ENCODE data around the gene RSRP1.

RSRP1 gene

DNA sequence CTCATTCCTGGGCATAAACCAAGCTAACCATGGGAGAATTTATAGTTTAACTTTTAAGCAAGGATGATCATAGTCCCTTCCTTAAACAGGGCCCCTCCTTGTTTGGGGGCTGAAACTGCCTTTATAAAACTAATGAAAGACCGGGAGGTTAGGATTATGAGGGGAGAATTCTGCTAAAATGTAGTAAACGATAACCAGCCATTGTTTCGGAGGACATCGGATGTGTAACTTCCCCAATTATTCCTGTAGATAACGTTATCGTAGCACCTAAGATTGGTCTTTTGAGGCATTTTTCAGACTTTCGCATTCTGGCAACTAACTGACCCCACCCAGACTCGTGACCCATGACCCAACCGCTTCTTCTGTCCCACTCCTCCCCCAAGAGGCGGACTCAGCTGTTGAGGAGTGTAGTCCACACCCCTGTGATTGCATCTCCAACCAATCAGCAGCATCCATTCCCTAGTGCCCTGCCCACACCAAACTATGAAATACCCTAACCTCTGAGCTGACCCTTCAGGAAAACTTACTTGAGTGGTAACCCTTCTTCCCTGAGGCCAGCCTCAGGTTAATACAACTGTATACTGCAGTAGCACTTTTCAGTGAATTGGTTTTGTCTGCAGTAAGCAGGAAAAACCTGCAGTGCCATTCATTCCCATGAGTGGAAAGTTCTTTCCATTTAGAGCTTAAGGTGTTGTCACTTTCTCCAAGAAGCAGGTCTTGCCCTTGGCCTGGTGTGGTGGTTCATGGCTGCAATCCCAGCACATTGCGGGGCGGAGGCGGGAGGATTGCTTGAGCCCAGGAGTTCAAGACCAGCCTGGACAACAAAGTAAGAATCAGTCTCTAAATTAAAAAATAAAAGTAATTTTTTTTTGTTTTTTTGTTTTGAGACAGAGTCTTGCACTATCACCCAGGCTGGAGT lies 14.1 kb downstream of the RSRP1 start:
- TF ChIP-seq, protein P1, sequence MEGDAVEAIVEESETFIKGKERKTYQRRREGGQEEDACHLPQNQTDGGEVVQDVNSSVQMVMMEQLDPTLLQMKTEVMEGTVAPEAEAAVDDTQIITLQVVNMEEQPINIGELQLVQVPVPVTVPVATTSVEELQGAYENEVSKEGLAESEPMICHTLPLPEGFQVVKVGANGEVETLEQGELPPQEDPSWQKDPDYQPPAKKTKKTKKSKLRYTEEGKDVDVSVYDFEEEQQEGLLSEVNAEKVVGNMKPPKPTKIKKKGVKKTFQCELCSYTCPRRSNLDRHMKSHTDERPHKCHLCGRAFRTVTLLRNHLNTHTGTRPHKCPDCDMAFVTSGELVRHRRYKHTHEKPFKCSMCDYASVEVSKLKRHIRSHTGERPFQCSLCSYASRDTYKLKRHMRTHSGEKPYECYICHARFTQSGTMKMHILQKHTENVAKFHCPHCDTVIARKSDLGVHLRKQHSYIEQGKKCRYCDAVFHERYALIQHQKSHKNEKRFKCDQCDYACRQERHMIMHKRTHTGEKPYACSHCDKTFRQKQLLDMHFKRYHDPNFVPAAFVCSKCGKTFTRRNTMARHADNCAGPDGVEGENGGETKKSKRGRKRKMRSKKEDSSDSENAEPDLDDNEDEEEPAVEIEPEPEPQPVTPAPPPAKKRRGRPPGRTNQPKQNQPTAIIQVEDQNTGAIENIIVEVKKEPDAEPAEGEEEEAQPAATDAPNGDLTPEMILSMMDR (conservative IDR thresholded peaks at IDR 0.05): no peak
- peak overlapping the region; percentile 93 for H3K27ac ChIP-seq

DNA sequence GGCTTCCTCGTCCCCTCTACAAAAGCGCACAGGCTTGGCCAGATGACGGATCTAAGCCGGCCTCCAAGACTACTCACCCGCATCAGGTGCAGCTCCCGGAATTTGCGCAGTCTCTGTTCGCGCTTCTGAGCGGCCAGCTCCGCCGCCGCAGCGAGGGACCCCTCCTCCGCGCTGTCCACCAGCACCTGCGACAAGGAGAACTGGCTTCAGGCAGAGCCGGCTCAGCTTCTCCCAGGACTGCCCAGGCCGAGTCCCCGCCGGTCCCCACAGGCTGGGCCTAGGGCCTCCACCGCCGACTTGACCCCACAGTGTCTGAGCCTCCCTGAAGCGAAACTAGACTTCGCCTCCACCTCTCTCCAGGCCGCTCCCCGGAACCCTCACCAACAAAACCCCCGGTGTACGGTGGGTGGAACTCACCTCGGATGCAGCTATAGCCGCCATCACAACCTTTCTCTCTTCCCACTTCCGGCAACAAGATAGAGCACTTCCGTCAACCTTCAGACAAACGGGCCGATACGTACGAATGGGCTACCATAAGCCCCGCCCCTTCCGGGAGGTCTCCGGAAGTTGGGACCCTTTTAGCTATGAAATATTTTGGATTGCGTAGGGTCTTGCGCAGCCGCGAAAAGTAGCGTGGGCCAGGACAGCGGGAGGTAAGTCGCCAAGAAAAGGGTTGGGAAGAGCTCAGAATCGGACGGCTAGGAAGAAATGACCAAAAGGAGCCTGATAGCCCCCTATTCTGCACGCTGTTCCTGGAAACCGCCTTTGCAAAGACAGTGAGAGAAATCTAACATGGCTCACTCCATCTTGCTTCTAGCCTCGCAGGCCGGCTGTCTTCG lies 15.0 kb downstream of the RSRP1 start, which contains the start of gene SYF2:
SYF2 (minus strand) TSS at position 476 of the 839 bp plus-strand sequence; CDS start at position 441, 35 bp downstream.
- TF ChIP-seq, protein P1 (conservative IDR thresholded peaks at IDR 0.05): no peak

DNA sequence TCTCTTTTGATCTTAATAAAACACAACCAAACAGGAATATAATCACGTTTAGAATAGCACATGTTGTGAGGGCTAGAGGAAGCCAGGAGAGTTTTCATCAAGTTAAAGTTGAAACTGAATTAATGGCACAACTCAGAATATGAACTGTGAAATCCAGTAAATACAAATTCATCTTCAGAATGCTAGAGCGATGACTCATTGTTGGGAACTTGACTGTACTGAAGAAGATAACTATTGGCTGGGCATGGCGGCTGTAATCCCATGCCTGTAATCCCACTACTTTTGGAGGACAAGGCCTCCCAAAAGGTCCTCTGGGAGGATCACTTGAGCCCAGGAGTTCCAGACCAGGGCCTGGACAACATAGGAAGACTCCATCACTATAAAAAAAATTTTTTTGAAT lies 23.8 kb downstream of the RSRP1 start:
- no peak overlapping the region for H3K27ac ChIP-seq
- TF ChIP-seq, protein P1 (conservative IDR thresholded peaks at IDR 0.05): no peak

More for the DNA sequence above, 15.0 kb downstream of the RSRP1 start, which contains the start of gene SYF2:
- peak within 1 kb of the TSS; percentile 93 for H3K27ac ChIP-seq

DNA sequence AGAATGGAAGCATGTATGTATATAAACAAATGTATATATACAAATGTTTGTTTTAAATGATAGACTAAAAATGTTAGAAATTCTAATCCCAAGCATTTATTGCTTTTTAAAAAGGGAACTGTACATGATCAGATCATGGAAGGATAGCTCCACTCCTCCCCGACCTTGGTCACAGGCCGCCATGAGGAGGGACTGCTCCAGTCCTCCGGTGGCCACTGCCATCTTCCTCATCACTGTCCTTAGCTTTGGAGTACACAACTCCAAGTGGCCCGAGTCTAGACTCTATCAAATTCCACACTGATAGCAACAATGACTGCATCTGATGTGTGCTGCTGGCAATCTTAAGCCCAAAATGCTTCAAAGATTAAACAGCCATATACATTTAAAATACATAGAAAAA lies 24.6 kb downstream of the RSRP1 start:
- H3K27ac ChIP-seq: no peak overlapping the region
- TF ChIP-seq, protein P1 (conservative IDR thresholded peaks at IDR 0.05): no peak

DNA sequence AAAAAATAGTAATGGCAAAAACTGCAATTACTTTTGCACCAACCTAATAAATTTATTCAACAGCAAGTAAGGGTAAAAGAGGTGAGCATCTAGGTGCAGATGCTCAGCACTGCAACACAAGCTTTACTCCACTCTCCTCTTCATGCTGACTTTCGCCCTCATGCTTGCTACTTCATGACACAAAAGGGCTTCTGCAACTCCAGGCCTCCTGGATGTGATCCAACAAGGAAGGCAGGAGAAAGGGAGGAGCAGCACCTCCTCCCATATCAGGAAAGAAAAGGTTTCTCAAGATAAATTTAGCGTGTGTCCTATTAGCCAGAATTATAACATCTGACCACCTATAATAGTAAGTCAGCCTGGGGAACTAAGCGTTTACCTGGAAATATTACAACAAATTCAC lies 26.6 kb downstream of the RSRP1 start:
- H3K27ac ChIP-seq: no peak overlapping the region
- TF ChIP-seq, protein P1 (conservative IDR thresholded peaks at IDR 0.05): no peak

DNA sequence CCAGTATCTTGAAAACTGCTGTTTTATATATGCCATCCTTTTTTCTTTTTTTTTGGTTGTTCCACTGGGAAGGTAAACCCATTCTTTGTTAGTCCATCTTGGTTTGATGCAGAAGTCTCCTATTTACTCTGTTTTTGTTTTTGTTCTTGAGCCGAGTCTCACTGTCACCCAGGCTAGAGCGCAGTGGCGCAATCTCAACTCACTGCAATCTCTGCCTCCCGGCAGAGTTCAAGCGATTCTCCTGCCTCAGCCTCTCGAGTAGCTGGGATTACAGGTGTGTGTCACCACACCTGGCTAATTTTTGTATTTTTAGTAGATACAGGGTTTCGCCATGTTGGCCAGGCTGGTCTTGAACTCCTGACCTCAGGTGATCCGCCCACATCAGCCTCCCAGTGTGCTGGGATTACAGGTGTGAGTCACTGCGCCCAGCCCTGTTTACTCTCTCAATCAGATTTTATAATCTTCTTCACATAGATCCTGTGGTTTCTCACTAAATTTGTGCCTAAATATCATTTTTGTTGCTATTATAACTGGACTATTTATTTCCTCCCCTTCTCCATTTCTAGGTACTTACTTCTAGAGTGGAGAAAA lies 27.5 kb downstream of the RSRP1 start:
- TF ChIP-seq, protein P1 (conservative IDR thresholded peaks at IDR 0.05): no peak
- no peak overlapping the region for H3K27ac ChIP-seq
